ENCODE data around the gene PCSK1N.

GRCh38 chrX:48829016-48829735 is 6.2 kb downstream of the PCSK1N start:
- TF ChIP-seq CTCF (IDR thresholded peaks at IDR 0.05) (no peak), POLR2A (IDR thresholded peaks at IDR 0.05) (no peak)

Measured in lower leg skin (tissue), 3 donors.